ENCODE data around the gene RNF213.

The RNF213 gene

GRCh38 chr17:80364091-80364691, 103.5 kb downstream of the RNF213 start:
- TF ChIP-seq POLR2A (IDR thresholded peaks at IDR 0.05; ENCODE audit: low read depth, low read length) = no peak
- FAIRE-seq = no peak
- peak; percentile 24 for DNase-seq (ENCODE audit: insufficient read length, low spot score)

- no peak for FAIRE-seq
- no peak for TF ChIP-seq POLR2A (IDR thresholded peaks at IDR 0.05; ENCODE audit: low read depth, low read length)
Observed at GRCh38 chr17:80365001-80365965, 104.6 kb downstream of the RNF213 start.

GRCh38 chr17:80365983-80366382, 105.3 kb downstream of the RNF213 start:
- TF ChIP-seq POLR2A (IDR thresholded peaks at IDR 0.05; ENCODE audit: low read depth, low read length) = no peak
- no peak for FAIRE-seq
- DNase-seq (ENCODE audit: insufficient read length, low spot score) = no peak

More at GRCh38 chr17:80365001-80365965, 104.6 kb downstream of the RNF213 start:
- no peak for DNase-seq (ENCODE audit: insufficient read length, low spot score)

GRCh38 chr17:80367503-80367902, 106.9 kb downstream of the RNF213 start:
- FAIRE-seq (no peak), DNase-seq (ENCODE audit: insufficient read length, low spot score) (no peak)
- TF ChIP-seq POLR2A (IDR thresholded peaks at IDR 0.05; ENCODE audit: low read depth, low read length) = no peak

GRCh38 chr17:80371196-80371595, 110.5 kb downstream of the RNF213 start:
- no peak for FAIRE-seq
- DNase-seq (ENCODE audit: insufficient read length, low spot score) = no peak
- TF ChIP-seq POLR2A (IDR thresholded peaks at IDR 0.05; ENCODE audit: low read depth, low read length) = no peak

GRCh38 chr17:80372456-80372855, 111.8 kb downstream of the RNF213 start:
- no peak for TF ChIP-seq POLR2A (IDR thresholded peaks at IDR 0.05; ENCODE audit: low read depth, low read length)

GRCh38 chr17:80372922-80373570, 112.4 kb downstream of the RNF213 start:
- DNase-seq (ENCODE audit: insufficient read length, low spot score) (no peak), FAIRE-seq (no peak)
- TF ChIP-seq POLR2A (IDR thresholded peaks at IDR 0.05; ENCODE audit: low read depth, low read length) = no peak

More at GRCh38 chr17:80372456-80372855, 111.8 kb downstream of the RNF213 start:
- FAIRE-seq (no peak), DNase-seq (ENCODE audit: insufficient read length, low spot score) (no peak)

- no peak for TF ChIP-seq POLR2A (IDR thresholded peaks at IDR 0.05; ENCODE audit: low read depth, low read length)
- FAIRE-seq (no peak), DNase-seq (ENCODE audit: insufficient read length, low spot score) (no peak)
Observed at GRCh38 chr17:80374039-80374731, 113.5 kb downstream of the RNF213 start.

GRCh38 chr17:80374732-80375585, 114.3 kb downstream of the RNF213 start:
- DNase-seq (ENCODE audit: insufficient read length, low spot score) (no peak), FAIRE-seq (no peak)
- TF ChIP-seq POLR2A (IDR thresholded peaks at IDR 0.05; ENCODE audit: low read depth, low read length) = no peak

- no peak for DNase-seq (ENCODE audit: insufficient read length, low spot score)
- TF ChIP-seq POLR2A (IDR thresholded peaks at IDR 0.05; ENCODE audit: low read depth, low read length) = no peak
- no peak for FAIRE-seq
Observed at GRCh38 chr17:80376531-80376930, 115.9 kb downstream of the RNF213 start.

GRCh38 chr17:80377798-80378197, 117.1 kb downstream of the RNF213 start:
- FAIRE-seq (no peak), DNase-seq (ENCODE audit: insufficient read length, low spot score) (no peak)
- TF ChIP-seq POLR2A (IDR thresholded peaks at IDR 0.05; ENCODE audit: low read depth, low read length) = no peak

GRCh38 chr17:80379348-80379747, 118.7 kb downstream of the RNF213 start:
- DNase-seq (ENCODE audit: insufficient read length, low spot score) = no peak
- no peak for FAIRE-seq
- TF ChIP-seq POLR2A (IDR thresholded peaks at IDR 0.05; ENCODE audit: low read depth, low read length) = no peak

GRCh38 chr17:80380068-80380467, 119.4 kb downstream of the RNF213 start:
- TF ChIP-seq POLR2A (IDR thresholded peaks at IDR 0.05; ENCODE audit: low read depth, low read length) = no peak
- FAIRE-seq (no peak), DNase-seq (ENCODE audit: insufficient read length, low spot score) (no peak)
